HG02943 (cell line): ENCODE data around the gene SUPT4H1.
A peak's percentile ranks its signal among the peaks of the same experiment; 100 is the strongest.
"Not testable (repeated sequence)": the region's sequence is repeated elsewhere in the genome, so short reads cannot be mapped to it uniquely, and the experiment has no call there.

Experiments
- ATAC-seq: cut with Tn5 transposase; IDR thresholded peaks from one replicate; pipeline ENCODE4 v1.9.1; 2021; ENCODE audit warnings: mild to moderate bottlenecking, low read depth, moderate library complexity; ENCODE audit not compliant: unreplicated experiment

The SUPT4H1 gene

DNA sequence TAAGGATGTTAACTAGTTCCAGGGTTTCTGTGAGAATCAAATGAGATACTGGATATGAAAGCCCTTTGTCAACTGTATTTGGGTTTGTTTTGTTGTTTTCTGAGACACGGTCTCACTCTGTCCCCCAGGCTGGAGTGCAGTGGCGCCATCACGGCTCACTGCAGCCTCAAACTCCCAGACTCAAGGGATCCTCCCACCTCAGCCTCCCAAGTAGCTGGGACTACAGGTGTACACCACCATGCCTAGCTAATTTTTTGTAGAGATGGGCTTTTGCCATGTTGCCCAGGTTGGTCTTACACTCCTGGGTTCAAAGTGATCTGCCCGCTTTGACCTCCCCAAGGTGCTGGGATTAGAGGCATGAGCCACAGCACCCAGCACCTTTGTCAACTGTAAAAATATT is 8.9 kb downstream of the SUPT4H1 start:
- no peak for ATAC-seq

DNA sequence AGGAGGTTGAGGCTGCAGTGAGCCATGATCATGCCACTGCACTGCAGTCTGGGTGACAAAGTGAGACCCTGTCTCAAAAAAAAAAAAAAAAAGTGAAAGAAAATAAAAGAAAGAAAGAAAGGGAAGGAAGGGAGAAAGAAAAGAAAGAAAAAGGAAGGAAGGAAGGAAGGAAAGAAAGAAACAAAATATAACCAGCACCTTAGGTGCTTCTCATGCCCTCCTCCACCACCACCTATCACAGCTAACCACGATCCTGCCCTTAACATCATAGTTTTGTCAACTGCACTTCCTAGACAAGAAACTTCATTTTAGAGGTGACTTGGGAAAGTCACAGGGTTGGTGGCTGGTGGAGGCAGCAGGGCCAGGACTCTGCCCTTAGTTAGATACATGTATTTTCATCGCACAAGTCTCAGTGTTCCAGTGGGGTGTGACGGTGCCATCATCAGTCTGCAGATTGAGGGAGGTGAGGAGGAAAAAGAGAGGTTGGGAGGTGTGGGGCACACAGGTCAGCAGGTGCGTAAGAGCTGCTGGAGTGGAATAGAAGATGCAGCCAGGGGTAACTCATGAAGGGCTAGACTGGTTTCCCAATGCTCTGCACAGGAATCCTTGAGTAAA is 10.0 kb downstream of the SUPT4H1 start:
- no peak for ATAC-seq

DNA sequence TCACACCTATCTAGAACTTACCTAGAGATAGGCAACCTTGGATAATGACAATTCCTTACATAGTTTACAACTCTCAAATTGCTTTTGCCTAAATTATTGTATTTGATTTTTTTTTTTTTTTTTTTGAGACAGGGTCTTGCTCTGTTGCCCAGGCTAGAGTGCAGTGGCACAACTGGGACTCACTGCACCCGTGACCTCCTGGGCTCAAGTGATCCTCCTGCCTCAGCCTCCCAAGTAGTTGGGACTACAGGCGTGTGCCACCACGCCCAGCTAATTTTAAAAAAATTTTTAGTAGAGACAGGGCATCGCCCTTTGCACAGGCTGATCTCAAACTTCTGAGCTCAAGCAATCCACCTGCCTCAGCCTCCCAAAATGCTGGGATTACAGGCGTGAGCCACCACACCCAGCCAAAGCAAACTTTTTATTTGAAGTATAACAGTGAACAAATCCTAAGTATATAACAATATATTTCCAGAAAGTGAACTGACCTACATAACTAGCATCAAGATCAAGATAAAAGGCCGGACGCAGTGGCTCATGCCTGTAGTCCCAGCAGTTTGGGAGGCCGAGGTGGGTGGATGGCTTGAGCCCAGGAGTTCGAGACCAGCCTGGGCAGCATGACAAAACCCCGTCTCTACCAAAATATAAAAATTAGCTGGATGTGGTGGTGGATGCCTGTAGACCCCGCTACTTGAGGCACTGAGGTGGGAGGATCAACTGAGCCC is 10.7 kb downstream of the SUPT4H1 start:
- not testable (repeated sequence) for ATAC-seq

DNA sequence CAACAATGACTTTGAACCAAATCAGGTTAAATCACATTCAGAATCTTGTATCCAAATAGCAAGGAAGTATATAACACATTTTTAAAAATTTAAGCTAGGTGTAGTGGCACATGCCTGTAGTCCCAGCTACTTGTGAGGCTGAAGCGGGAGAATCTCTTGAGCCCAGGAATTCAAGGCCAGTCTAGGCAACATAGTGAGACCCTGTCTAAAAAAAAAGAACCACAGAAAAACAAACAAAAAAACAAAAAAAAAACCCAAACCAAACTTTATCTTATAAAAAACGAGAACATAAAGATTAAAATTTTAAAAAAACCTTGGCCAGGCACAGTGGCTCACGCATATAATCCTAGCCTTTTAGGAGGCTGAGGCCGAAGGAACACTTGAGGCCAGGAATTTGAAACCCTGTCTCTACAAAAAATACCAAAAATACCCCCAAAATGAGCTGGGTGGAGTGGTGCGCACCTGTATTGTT is 11.6 kb downstream of the SUPT4H1 start:
- ATAC-seq, result no peak

DNA sequence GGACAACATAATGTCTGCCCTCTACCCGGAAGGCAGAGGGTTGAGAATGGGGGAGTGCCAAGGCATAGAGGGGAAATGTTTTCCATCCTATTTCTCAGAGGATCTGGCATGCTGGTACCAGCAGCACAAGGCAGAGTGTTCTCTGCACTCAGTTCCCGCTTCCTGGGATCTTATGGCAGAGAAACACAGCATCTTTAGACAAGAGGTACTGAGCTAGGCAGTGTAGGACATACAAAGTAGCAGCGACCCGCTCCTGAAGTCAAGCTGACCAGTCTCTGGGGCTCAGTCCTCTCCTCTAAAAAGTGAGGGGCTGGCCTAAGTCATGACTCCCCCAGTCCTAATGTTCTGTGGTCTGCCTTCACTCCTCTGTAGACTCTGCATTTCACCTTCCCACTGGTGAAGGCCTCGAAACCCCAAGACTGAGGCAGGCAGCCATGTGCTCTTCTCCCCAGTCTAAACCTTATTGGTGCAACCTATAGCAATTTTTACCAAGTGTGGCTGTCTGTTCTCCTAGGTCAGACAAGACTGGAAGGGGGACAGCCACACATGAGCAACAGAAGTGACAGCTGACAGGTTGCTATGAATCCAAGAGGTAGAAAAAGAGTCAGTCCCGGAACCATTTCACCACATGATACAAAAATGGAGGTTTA is 12.1 kb downstream of the SUPT4H1 start:
- ATAC-seq, result no peak

DNA sequence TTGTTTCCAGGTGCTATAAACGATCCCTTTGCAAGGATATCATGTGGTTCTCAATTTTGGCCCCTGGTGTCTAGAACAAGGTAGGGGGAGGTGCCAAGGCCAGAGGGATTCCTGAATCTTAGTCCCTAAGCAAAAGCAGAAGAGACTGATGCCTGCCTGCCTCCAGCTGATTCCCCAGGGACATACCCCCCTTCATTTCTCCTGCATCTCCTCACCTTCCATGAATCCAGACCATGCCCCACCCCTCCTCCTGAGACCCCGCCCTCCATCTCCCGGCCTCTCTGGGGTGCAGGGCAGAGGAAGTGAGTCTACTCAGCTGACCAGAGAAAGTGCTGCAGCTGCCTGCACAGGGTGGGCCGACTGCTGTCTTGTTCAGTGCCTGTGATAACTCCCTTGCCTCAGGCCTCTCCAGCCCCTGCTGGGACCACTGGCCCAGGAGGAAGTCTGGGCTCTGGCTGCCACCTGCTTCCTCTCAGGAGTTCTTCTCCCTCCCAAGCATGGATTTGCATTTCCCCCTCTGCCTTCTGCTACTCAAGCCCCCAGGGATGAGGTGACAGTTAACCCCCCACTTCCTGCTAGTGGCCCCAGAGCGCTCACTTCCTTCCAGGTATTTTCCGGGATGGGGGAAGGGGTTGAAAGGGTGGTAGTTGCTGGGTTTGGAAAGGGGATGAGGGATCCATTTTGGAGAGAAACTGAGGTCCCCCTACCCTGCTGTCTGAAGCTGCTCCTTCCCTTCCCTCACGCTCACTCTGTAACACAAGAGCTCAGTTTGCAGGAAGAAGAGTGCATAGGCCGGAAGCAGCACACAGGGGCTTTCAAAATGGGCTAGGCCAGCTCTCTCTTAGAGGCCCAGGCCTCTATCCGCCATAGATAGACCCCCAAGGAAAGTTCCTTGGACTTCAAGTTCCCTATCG is 12.9 kb downstream of the SUPT4H1 start:
- ATAC-seq, result no peak

DNA sequence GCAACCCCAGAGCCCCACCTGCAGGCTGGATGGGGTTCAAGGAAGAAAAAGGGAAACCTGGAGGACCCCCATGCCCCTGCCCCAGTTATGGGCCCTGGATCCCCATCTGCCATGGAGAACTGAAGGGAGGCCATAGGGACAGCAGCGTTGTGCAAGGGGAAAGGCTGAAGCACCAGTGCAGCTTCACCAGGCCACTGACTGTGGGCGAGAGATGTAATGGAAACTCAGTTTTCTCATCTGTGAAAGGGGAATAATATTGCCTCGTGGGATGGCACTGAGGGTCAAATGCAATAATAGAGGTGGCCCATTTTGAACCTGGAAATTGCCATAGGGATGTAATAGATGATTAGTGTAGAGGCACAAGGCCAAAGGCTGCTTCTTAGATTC is 13.6 kb downstream of the SUPT4H1 start:
- peak; percentile 0 for ATAC-seq

DNA sequence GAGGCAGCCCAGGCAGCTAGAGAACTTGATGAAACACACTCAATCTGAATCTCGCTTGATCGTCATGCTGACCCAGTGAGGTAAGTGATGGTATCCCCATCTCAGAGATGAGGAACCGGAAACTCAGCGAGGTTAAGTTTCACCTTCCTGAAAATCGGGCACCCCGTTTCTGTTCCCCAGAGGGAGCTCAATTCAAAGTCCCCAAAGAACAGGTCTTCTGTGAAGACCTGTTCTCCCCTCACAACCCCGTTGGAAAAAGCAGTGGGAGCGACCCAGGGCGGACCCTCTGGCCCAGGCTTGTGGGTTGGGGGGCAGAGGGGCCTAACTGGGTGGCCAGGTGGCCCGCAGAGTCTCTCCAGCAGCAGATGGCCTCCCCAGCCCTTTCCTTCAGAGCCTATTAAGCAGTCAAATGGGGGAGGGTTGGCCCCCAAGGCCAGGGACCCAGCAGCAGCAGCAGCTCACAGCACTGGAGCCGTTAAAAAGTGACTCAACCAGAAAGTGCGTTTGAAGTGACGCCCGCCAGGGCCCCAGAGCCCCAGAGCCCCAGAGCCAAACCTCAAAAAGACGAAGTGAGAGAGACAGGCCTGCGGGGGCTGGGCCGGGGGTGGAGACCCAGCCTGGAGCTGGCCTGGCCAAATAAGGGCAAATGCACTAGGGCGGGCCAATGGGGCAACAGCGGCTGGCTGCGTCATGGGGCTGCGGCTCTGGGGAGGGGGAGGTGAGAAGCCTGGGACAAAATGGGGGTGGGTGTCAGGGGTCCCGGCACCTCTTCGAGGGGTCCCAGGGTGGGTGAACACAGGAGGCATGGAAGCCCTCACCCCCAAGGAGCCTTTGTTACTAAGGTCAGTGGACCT is 14.2 kb downstream of the SUPT4H1 start:
- ATAC-seq, result peak; percentile 55

DNA sequence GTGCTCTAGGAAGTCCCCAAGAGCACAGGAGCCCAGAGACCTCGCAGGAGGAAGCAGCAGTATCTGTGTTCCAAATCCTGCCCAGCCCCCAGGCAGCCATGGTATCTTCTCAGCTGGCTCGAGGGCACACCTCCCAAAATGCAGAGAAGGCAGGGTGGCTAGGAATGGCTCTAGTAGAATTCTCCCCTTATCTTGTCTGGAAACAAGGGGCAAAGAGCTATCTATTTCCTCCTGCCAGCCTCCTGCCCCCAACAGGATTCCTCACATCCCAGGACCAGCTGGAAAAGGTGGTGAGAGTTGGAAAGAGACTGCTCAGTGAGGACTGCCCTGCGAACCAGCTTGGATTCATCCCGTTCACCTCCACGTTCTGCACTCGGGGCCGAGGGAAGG is 14.8 kb downstream of the SUPT4H1 start:
- no peak for ATAC-seq

DNA sequence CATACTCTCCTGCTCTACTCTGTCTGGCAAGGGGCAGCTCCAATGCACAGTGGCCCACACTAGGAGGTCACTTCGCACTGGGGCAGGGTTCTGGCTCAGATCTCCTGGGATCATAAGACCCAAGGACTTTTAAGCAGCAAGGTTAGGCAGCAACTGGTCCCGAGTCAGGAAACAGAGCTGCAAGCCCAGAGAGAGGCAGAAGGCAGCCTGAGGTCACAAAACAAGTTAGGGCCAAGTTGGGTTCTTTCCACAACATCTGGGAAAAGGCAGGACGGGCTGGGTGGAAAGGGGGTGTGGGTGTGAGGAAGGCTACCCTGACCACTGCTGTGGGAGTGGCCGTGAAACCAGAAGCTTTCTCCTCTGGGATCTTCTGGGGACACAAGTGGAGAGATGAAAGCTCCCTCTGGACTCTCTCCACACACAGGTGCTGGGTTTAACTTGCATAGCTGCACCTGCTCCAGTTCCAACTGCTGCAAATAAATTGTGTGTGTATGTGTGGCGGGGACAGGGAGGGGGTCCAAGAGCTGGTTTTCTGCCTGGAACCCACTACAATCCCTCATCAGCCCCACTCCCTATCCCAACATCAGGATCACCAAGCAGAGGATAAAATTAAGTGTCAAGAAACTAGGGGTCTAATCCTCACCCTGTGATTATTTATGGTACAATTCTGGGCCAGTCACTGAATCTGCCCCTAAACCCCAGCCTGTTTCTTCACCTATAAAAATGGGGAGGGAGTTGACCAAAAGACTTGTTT is 15.4 kb downstream of the SUPT4H1 start:
- ATAC-seq, result no peak

DNA sequence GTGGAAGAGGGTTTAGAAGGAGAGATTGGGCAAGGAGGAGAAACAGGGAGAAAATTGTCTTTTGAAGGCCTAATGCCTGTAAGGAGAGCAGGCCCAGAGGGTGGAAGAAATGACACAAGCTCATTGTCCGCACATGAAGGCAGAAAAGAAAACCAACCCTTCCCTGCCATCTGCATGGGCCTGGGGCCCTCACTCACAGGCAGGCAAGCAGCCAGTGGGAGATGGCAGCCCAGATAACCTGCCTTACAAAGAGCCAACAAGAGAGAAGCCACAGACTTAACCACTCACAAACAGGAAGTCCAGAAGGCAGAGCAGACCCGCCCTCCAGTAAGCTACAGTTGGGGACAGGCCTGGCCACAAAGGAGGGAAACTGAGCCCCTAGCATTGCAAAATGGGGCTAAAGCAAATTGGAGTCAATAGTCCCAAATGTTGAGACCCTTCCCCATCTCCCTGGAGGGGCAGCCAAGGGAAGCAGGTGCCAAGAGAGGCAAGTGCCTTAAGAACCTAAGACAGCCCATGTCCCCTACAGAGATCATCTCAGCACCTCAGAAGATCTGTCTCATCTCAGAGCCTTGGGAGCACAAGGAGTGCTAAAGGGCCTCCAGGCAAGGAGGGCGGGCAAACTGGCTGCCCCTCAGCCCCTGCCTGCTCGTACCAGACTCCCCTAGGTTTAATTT is 16.1 kb downstream of the SUPT4H1 start:
- ATAC-seq, result no peak

DNA sequence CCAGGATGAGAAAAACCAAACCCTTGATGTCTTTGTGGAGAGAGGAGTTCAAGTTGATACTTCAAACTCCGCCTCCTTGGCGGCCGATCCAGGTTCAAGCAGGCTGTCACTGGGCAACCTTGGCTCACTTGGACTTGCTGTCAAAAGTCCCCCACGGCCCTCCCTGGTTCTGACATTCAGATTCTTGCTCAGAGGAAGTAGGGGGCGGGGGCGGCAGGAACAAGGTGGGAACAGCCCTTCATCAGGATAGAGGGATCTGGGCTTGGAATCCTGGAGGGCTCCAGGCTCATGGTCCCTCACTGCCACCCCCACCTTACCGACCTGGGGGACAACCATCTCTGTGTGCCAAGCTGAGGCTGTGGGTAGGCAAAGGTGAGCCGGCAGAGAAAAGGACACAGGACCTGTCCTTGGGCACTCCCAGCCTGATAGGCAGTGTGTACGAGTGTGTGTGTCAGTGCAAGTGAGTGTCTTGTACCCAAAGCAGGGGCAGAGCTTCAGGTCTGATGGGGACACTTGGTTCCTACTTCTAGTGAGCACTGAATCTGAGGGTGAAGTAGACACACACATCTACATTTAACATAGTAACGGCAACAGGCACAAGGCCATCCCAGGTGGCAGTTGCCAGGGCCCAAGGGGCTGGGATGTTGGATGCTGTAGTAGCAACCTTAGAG is 16.8 kb downstream of the SUPT4H1 start:
- no peak for ATAC-seq

DNA sequence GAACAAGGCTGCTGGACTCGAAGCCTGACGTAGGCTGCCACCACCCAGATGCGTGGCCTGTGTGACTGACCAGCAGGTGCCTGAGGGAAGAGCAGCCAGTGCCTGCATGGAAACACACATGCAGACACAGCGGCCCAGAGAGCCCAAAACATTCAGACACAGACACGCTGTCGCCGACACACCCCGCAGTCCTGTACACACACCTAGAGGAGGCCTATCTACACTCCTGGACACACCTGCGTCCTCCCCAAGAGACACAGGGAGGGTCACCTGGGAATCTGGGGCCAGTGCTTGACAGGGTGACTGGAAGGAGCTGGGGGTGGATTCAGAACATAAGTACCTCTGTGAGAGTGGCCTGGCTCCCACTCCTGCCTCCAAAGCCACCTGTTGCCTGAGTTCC is 17.3 kb downstream of the SUPT4H1 start:
- ATAC-seq, result no peak

DNA sequence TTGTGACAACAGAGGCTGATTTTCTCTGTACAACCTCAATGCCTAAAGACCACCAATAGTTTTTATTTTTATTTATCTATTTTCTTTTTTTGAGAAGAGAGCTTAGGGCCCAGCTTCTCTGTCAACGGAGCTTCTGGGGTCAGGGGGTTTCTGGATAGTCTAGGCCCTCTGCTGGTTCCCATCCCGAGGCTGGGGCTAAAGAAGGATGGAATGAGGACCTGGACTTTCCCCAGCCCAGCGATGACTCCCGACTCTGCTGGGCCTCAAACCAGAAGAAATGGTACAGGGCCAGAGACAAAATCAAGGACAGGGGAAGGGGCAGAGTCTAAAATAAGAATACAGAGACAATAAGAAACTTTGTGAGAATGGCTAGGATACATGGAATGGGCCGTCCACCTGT is 17.7 kb downstream of the SUPT4H1 start:
- ATAC-seq, result no peak

DNA sequence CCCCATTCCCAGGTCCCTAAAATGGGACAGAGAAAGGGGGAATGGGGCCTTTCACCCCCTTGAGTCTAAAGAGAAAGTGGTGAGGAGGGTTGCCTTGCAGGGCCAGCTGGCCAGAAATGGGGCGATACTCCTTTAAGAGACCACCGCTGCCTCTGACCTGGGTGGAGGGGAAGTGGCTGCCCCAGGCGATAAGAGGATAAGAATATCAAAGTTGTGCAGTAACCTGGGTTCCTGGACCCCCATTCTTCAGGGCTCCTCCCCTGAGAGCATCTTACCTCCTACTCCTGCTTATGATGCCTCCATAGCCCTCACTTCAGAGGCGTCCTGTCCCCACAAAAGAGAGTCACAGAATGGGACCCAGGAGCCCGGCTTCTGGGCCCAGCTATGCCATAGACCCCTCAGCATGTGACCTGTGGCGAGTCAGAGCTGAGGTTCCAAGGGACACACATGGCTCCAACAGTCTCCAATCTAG is 18.2 kb downstream of the SUPT4H1 start:
- no peak for ATAC-seq

DNA sequence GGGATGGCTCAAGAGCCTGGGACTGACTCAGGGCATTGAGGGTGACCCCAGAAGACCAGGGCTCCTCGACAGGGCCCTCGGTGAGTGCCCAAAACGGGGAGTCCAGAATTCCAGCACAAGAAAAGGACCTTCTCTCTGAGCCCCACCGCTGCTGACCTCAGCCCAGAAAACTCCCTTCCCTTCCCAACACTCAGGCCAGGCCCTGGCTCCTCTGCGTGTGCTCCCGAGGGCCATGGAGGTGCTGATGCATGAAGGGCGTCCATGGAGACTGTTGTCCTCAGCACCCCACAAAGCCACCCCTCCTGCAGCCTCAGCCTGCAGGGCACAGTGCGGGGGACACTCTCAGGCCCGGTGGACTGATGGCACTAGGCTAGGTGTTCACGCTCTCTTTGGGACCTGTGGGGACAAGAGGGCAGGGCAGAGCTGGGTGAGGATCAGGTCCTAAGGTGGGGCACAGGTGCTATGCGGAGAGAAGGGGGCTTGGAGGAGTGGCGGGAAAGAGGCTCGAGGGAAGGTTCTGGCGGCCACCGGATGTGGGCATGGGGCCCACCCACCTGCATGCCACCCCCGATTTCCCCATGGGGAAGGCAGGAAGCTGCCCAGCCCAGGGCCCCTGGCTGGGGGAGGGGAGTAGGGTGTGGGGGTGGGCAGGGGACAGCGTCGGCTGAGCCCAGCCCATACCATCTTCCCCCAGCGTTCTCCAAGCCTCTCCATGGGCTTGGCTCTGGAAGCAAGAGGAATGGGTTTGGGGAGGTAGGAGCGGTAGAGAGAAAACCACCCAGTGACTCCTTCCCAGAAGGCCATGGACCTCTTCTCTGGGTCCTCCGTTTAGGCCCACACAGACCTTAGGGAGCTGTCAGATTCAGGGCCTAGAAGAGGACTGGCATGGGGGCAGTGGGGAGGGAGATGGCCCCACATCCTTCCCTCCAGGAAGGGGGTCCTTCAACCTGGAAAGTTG is 18.9 kb downstream of the SUPT4H1 start:
- no peak for ATAC-seq
